ENCODE measurements around the gene TLR6. TPM values are rescaled to one million over a fixed set of nuclear protein-coding genes. Genes with fewer than 3 reads are reported as not detected.

The TLR6 gene
- total RNA-seq, 1 experiment from 2014 or later: 4.8 TPM

DNA sequence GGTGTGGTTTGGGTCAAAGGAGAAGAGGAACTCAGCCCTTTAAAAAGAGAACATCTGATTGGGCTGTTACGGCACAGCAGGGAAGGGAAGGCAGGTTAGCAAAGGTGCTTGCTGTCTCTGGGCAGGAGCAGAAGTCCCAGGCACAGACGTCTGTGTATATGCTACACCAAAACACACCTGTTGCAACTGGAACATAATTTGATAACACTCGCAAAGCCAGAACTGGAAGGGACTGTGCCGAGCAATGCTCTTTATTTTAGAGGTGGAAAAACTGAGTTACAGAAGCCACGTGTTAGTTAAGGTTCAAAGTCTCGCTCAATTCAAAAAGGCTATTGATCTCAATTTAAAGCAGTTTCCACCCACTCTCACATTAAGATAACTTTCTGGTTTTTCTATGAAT, 8.8 kb upstream of the TLR6 start:
- intact Hi-C loops (cut with micrococcal nuclease): no loop called here
- H3K4me3 ChIP-seq (replicated peaks in 1 of 2; ENCODE audit: low read depth in 1 of 2, low read length in 2 of 2): no peak overlapping the region
- BruUV-seq (replicated peaks): no TSS peak
- no peak overlapping the region for H3K9ac ChIP-seq (ENCODE audit: low read length)
- H3K4me1 ChIP-seq (ENCODE audit: control insufficient read depth in 1 of 2, insufficient read depth in 2 of 2, low read length in 2 of 2): peaks cover 9 to 34% of the 10 kb centered on the region in 2 experiments; a peak in 3 of 4 replicates
- peaks cover 13% of the 10 kb centered on the region; the same call in 1 of the 2 replicates for H3K79me2 ChIP-seq (ENCODE audit: insufficient read depth, low read length)
- H3K36me3 ChIP-seq (ENCODE audit: control insufficient read depth in 1 of 2, insufficient read depth in 2 of 2, low read length in 2 of 2): no peaks in the 10 kb centered on the region
- no peak overlapping the region for H3K27ac ChIP-seq (ENCODE audit: low read depth, low read length)
- RAD21 ChIA-PET (ENCODE audit: low non-redundant PET in 1 of 2, low total read pairs in 2 of 2, uncharacterized antibody in 2 of 2, unreplicated experiment in 2 of 2): no interaction called here
- TF ChIP-seq EGR1 (IDR thresholded peaks at IDR 0.05; ENCODE audit: low read depth) (no peak), ZNF274 (IDR thresholded peaks at IDR 0.05; ENCODE audit: low read depth, low read length) (no peak), YY1 (IDR thresholded peaks at IDR 0.05; ENCODE audit: extremely low read depth, insufficient replicate concordance, low read depth, low read length) (no peak), SP1 (IDR thresholded peaks at IDR 0.05; ENCODE audit: low read depth) (no peak), SIN3A (IDR thresholded peaks at IDR 0.05; ENCODE audit: low read depth) (no peak)
- peak overlapping the region; percentile 56 for H2AFZ ChIP-seq (ENCODE audit: low read depth, low read length, poor library complexity, severe bottlenecking)
- POLR2A ChIA-PET: no interaction called here
- H3K9me2 ChIP-seq (ENCODE audit: insufficient read depth): no peaks in the 10 kb centered on the region
- ATAC-seq: no peak
- CTCF ChIA-PET: interaction anchor here (1.2 to 1.4 kb wide), 2 partner anchors 8 to 10 kb away, joined by 3 to 4 read pairs; no protein-coding TSS in a partner anchor
- no peaks in the 10 kb centered on the region for H4K20me1 ChIP-seq (ENCODE audit: insufficient read depth)
- no peak overlapping the region for H3K4me2 ChIP-seq (ENCODE audit: low read length)
- H3K27me3 ChIP-seq (ENCODE audit: insufficient read depth, low read length): no peaks in the 10 kb centered on the region
- no peaks in the 10 kb centered on the region for H3K9me3 ChIP-seq (ENCODE audit: control insufficient read depth in 1 of 2, insufficient read depth in 1 of 2, low read depth in 1 of 2, low read length in 2 of 2)
- DNase-seq (ENCODE audit: low read depth, low spot score): no peak

DNA sequence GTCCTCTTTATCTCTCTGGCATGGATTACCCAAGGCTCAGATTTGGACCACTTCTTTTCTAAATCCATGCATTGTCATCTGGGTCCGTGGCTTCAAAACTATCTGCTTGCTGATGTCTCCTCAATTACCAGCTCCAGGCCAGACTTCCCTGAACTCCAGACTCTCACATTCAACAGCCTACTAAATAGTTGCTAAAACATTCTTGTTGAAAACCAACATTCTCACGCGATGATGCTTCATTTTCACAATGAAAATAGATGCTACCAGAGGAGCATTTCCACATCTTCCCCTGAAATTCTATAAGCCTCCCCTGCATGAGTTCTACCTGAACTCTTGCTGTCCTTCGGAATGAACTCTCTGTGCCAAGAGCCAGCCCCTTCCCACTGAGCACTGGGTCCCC, 5.2 kb upstream of the TLR6 start:
- H3K9me2 ChIP-seq (ENCODE audit: insufficient read depth): no peaks in the 10 kb centered on the region
- H3K36me3 ChIP-seq (ENCODE audit: control insufficient read depth in 1 of 2, insufficient read depth in 2 of 2, low read length in 2 of 2): no peaks in the 10 kb centered on the region
- RAD21 ChIA-PET (ENCODE audit: low non-redundant PET in 1 of 2, low total read pairs in 2 of 2, uncharacterized antibody in 2 of 2, unreplicated experiment in 2 of 2): no interaction called here
- no peak overlapping the region for H2AFZ ChIP-seq (ENCODE audit: low read depth, low read length, poor library complexity, severe bottlenecking)
- CTCF ChIA-PET: interaction anchor here (1.2 to 1.9 kb wide), 3 partner anchors 9 to 27 kb away, joined by 4 to 20 read pairs (median 17); no protein-coding TSS in a partner anchor
- intact Hi-C loops (cut with micrococcal nuclease): no loop called here
- H3K4me2 ChIP-seq (ENCODE audit: low read length): no peak overlapping the region
- BruUV-seq (replicated peaks): no TSS peak
- H3K27ac ChIP-seq (ENCODE audit: low read depth, low read length): no peak overlapping the region
- H3K9me3 ChIP-seq (ENCODE audit: control insufficient read depth in 1 of 2, insufficient read depth in 1 of 2, low read depth in 1 of 2, low read length in 2 of 2): no peaks in the 10 kb centered on the region
- DNase-seq (ENCODE audit: low read depth, low spot score) (no peak), ATAC-seq (no peak)
- peaks cover 22 to 44% of the 10 kb centered on the region in 2 experiments for H3K4me1 ChIP-seq (ENCODE audit: control insufficient read depth in 1 of 2, insufficient read depth in 2 of 2, low read length in 2 of 2)
- H3K27me3 ChIP-seq (ENCODE audit: insufficient read depth, low read length): no peaks in the 10 kb centered on the region
- TF ChIP-seq RAD21 (IDR thresholded peaks at IDR 0.05; ENCODE audit: low read depth) (no peak), ZBTB33 (IDR thresholded peaks at IDR 0.05; ENCODE audit: extremely low read depth, insufficient replicate concordance, low read length) (no peak), TCF7L2 (IDR thresholded peaks at IDR 0.05; ENCODE audit: borderline replicate concordance, extremely low read depth, insufficient read depth, insufficient read length) (no peak), ELF1 (IDR thresholded peaks at IDR 0.05; ENCODE audit: borderline replicate concordance, low read depth) (no peak)
- no peaks in the 10 kb centered on the region for H4K20me1 ChIP-seq (ENCODE audit: insufficient read depth)
- no peaks in the 10 kb centered on the region for H3K79me2 ChIP-seq (ENCODE audit: insufficient read depth, low read length)
- H3K4me3 ChIP-seq (replicated peaks in 1 of 2; ENCODE audit: low read depth in 1 of 2, low read length in 2 of 2): no peak overlapping the region
- POLR2A ChIA-PET: no interaction called here
- no peak overlapping the region for H3K9ac ChIP-seq (ENCODE audit: low read length)
